K562 (cell line): ENCODE results near the gene ACKR1. TPM values are rescaled to one million over a fixed set of nuclear protein-coding genes. Genes with fewer than 3 reads are reported as not detected.

Experiments
- ATAC-seq: fragments of 200-7000 bp; cut with Tn5 transposase; 3 replicates; pipeline ENCODE4 v1.9.1; 2020; ENCODE audit warnings: moderate library complexity
- BruUV-seq: library from RNA; stranded (reverse); fragments of 400-500 nt; replicated peaks from 2 replicates; lab custom pipeline; 2021; lab: Mats Ljungman, UMichigan
- CTCF ChIA-PET: fragments of 300-600 bp; formaldehyde crosslinking; extraction: SDS; loops from one replicate; lab custom pipeline; 2021; ENCODE audit warnings: low intra/inter-chr PET ratio; lab: Yijun Ruan, JAX
- POLR2A ChIA-PET: fragments of 300-600, 350-650 bp; sonication (Branson Sonifier 250); formaldehyde crosslinking; extraction: SDS; loops from one replicate; lab custom pipeline; 2021; ENCODE audit warnings: antibody characterized with exemption, inconsistent platforms; lab: Yijun Ruan, JAX
- DNase-seq, 4 experiments: peaks; one replicate each; pipeline versions ENCODE4 v3.0.0 to v3.0.0-alpha.2; 2011 to 2018; ENCODE audit warnings: low spot score in 3 of 4, mixed read lengths in 3 of 4; ENCODE audit errors: extremely low read depth in 1 of 4
- FAIRE-seq: peaks from 2 replicates; lab custom pipeline; 2011; peaks lifted over from hg19 to GRCh38; lab: Jason Lieb, UNC
- H2AFZ ChIP-seq: 2 replicates; pipeline ENCODE4 v1.6.0; 2011; ENCODE audit warnings: low read depth, low read length, control low read depth, inconsistent platforms
- H3K27ac ChIP-seq: fragments of 200-600 bp; 3 replicates; pipeline ENCODE4 v1.8.0; 2011; ENCODE audit warnings: low read depth, mild to moderate bottlenecking, control low read depth, inconsistent platforms, low read length, moderate library complexity, mixed read lengths; ENCODE audit errors: extremely low read depth
- H3K27me3 ChIP-seq, 2 experiments: fragments of 300-600 bp in 1 of 2; 2 replicates in 1 of 2; 3 replicates in 1 of 2; pipeline versions ENCODE4 v1.6.0 to v1.8.0; 2011; ENCODE audit warnings: inconsistent platforms in 2 of 2, low read length in 2 of 2, mild to moderate bottlenecking in 1 of 2, mixed read lengths in 1 of 2, moderate library complexity in 1 of 2; ENCODE audit not compliant: control insufficient read depth in 2 of 2, insufficient read depth in 2 of 2
- H3K36me3 ChIP-seq: fragments of 300-600 bp; 3 replicates; pipeline ENCODE4 v1.8.0; 2011; ENCODE audit warnings: mild to moderate bottlenecking, low read length, inconsistent platforms; ENCODE audit not compliant: control insufficient read depth, insufficient read depth
- H3K4me1 ChIP-seq, 2 experiments: fragments of 200-600 bp in 1 of 2; replicated peaks in 1 of 2; 2 replicates in 1 of 2; 3 replicates in 1 of 2; pipeline versions ENCODE4 v1.5.1 to v1.8.0; 2011; ENCODE audit warnings: inconsistent platforms in 2 of 2, low read length in 2 of 2, mild to moderate bottlenecking in 1 of 2, mixed read lengths in 1 of 2, moderate library complexity in 1 of 2; ENCODE audit not compliant: control insufficient read depth in 2 of 2, insufficient read depth in 2 of 2
- H3K4me2 ChIP-seq: 2 replicates; pipeline ENCODE4 v1.6.1; 2011; ENCODE audit warnings: low read length, control low read depth, inconsistent platforms, mixed read lengths; ENCODE audit not compliant: insufficient read depth
- H3K4me3 ChIP-seq: fragments of 200-600 bp; sonication (generic), shearing (Covaris generic); 2 replicates; pipeline ENCODE4 v1.5.1; 2016; ENCODE audit warnings: control low read depth, inconsistent platforms
- H3K79me2 ChIP-seq: fragments of 200-600 bp; 3 replicates; pipeline ENCODE4 v1.8.0; 2011; ENCODE audit warnings: low read length, inconsistent platforms; ENCODE audit not compliant: control insufficient read depth, insufficient read depth
- H3K9ac ChIP-seq, 2 experiments: 2 replicates each; pipeline versions ENCODE4 v1.6.0 to v1.6.1; 2011; ENCODE audit warnings: low read depth in 2 of 2, low read length in 2 of 2, control low read depth in 1 of 2, inconsistent platforms in 1 of 2, mild to moderate bottlenecking in 1 of 2, mixed read lengths in 1 of 2; ENCODE audit not compliant: insufficient read depth in 1 of 2
- H3K9me1 ChIP-seq: one replicate; pipeline ENCODE4 v1.6.0; 2011; ENCODE audit warnings: inconsistent platforms, mild to moderate bottlenecking, low read length, moderate library complexity; ENCODE audit not compliant: control insufficient read depth, insufficient read depth
- H3K9me3 ChIP-seq: replicated peaks from 2 replicates; pipeline ENCODE4 v1.5.1; 2011; ENCODE audit warnings: low read depth, low read length, inconsistent platforms; ENCODE audit not compliant: control insufficient read depth, insufficient read depth
- H4K20me1 ChIP-seq: replicated peaks from 2 replicates; pipeline ENCODE4 v1.6.1; 2011; ENCODE audit warnings: low read length, inconsistent platforms, mixed read lengths; ENCODE audit not compliant: control insufficient read depth, insufficient read depth
- IRF2 ChIP-seq: sonication (generic); formaldehyde crosslinking; IDR thresholded peaks from 2 replicates; pipeline ENCODE4 v1.8.1; 2022; ENCODE audit warnings: mild to moderate bottlenecking, missing genetic modification reagents
- RBM39 ChIP-seq: fragments of 200-400 bp; formaldehyde crosslinking; optimal IDR thresholded peaks from 2 replicates; pipeline ENCODE3; 2018; ENCODE audit warnings: low read depth, low read length
- RFX7 ChIP-seq: fragments of 250-450 bp; sonication (Bioruptor Pico); IDR thresholded peaks from 2 replicates; pipeline ENCODE4 v1.5.1; 2021; ENCODE audit warnings: mild to moderate bottlenecking
- WGBS: fragments of 100-300 bp; shearing (Covaris generic); methylation state at CpG from one replicate; pipeline ENCODE4 v1.1.6; 2016; ENCODE audit warnings: low coverage, mixed read lengths; ENCODE audit not compliant: insufficient coverage; ENCODE audit errors: missing lambda C conversion rate; 5-methylcytosine and 5-hydroxymethylcytosine counted together
- in situ Hi-C: fragments of 300-500 bp; cut with MboI; formaldehyde crosslinking; loops from 4 replicates; pipeline ENCODE4 v1.15.0; 2018; ENCODE audit warnings: inconsistent platforms, mixed read lengths
- intact Hi-C: fragments of 100-400 bp; cut with micrococcal nuclease; formaldehyde crosslinking; loops from 2 replicates; pipeline ENCODE4 v1.14.2; 2022
- polyA plus RNA-seq, 8 experiments: library from polyadenylated mRNA; depleted of rRNA in 4 of 8; stranded (reverse) in 5 of 8; unstranded in 3 of 8; fragments of >200 nt; fragmentation: Nextera tagmentation in 2 of 8; fragmentation: Illumina TruSeq in 1 of 8; extraction: Ambion mirVana in 2 of 8; extraction: Trizol in 1 of 8; gene quantifications; 2 replicates each; pipeline versions ENCODE4 v1.2.1 to v1.2.3, GENCODE V29; 2011 to 2014; ENCODE audit warnings: inconsistent platforms in 1 of 8, missing spikeins in 1 of 8
- total RNA-seq, 7 experiments: library from RNA; depleted of rRNA in 6 of 7; stranded (reverse); fragments of >200 nt in 6 of 7; fragmentation: Illumina TruSeq in 2 of 7; extraction: Trizol in 2 of 7; gene quantifications; 2 replicates each; pipeline versions ENCODE4 v1.2.1 to v1.2.3, GENCODE V29; 2011 to 2021; ENCODE audit warnings: low replicate concordance in 1 of 7
- TF ChIP-seq, protein P1 (sequence below): sonication (generic); formaldehyde crosslinking; IDR thresholded peaks from 2 replicates; pipeline ENCODE4 v1.8.0; 2022; ENCODE audit warnings: mild to moderate bottlenecking, low read depth, missing genetic modification reagents
- TF ChIP-seq, protein P2 (sequence below): sonication (generic); formaldehyde crosslinking; IDR thresholded peaks from 2 replicates; pipeline ENCODE4 v1.9.0; 2022; ENCODE audit warnings: mild to moderate bottlenecking, missing genetic modification reagents
- TF ChIP-seq, protein P3 (sequence below): fragments of 450-650 bp; IDR thresholded peaks from 2 replicates; pipeline ENCODE4 v1.6.1; 2016; ENCODE audit warnings: borderline replicate concordance
- TF ChIP-seq, protein P4 (sequence below): IDR thresholded peaks from 2 replicates; pipeline ENCODE4 v1.6.1; 2016; ENCODE audit warnings: missing genetic modification characterization, missing compliant biosample characterization

The ACKR1 gene
- total and polyA plus RNA-seq, 9 of the 15 experiments (the other 6 are each of a cell fraction or from before 2014, with no cell fraction given), result 0.07 to 0.64 (median 0.18) TPM

DNA sequence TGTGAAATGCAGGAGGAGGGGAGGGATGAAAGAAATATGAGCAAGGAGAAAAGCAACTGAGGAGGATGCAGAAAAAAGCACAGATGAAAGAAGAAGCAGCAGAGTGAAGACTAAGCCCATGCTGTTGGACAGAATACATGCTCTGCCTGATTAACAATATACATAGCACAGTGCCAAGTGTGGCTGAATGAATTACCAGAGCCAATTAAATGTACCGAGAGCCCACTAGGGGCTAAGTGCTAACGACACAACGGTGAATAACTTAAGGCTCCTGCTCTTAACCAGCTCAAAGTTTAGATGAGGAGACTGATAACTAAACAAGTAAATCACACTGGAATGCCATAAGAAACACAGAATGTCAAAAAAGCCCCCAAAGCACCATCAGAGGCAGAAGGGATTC lies 17.6 kb upstream of the ACKR1 start:
- WGBS, result 3% methylated on average over 3 of the region's 3 CpGs
- no peaks in the 10 kb centered on the region for H3K9me3 ChIP-seq
- no peaks in the 10 kb centered on the region for H3K79me2 ChIP-seq
- H4K20me1 ChIP-seq, result no peaks in the 10 kb centered on the region
- in situ Hi-C loops (loop anchor here (25.0 kb wide), 1 partner anchor 800 kb away; no protein-coding TSS in a partner anchor), intact Hi-C loops (no loop called here)
- ChIA-PET POLR2A (no interaction called here), CTCF (no interaction called here)
- peaks cover 0 to 4% of the 10 kb centered on the region in 2 experiments; a peak in 1 of 5 replicates for H3K4me1 ChIP-seq
- no peak overlapping the region for H3K4me3 ChIP-seq
- no peak overlapping the region for H3K4me2 ChIP-seq
- ATAC-seq, result no peak
- no peaks in the 10 kb centered on the region for H3K9me1 ChIP-seq
- peaks cover 7 to 12% of the 10 kb centered on the region in 2 experiments; a peak in 3 of 5 replicates for H3K27me3 ChIP-seq
- H3K36me3 ChIP-seq, result no peaks in the 10 kb centered on the region
- no TSS peak for BruUV-seq
- no peak overlapping the region for H2AFZ ChIP-seq
- H3K27ac ChIP-seq, result no peak overlapping the region
- no peak overlapping the region for H3K9ac ChIP-seq
- TF ChIP-seq RBM39, result no peak
- TF ChIP-seq RFX7, result no peak
- TF ChIP-seq, all 486 proteins: peak for 0
- DNase-seq, result no peak
- FAIRE-seq, result no peak

DNA sequence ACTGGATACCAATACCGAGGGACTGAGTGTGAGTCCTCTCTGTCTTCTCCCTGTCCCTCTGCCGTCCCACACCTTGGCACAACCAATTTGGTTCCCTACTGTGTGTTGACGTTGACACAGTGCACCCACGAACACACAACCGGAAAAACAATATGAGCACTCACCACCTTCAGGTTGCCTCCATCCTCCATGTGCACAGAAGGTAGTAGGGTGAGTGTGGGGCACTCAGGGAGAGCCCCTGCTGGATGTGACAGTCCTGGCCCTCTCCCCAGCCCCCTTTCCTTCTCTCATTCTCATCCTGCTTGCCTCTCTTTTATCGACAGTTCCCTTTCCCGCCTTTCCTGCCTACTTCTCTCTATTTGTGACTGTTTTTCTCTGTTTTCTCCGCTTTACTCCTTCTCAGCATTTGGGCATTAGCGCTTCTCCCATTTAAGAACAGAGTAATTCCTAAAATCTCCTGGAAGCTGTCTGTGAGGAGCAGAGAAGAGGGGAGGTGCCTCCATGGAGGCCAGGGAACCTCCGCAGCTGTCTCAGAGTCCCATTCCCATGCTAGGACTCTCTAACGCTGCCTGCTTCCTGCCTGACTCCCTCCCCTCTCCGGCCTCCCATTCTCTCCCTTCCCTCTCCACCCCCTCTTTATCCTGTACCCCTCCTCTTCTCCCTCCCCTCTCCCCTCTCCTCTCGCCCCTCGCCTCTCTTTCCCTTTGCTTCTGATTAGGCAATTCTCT lies 16.9 kb upstream of the ACKR1 start:
- H3K79me2 ChIP-seq, result no peaks in the 10 kb centered on the region
- H3K36me3 ChIP-seq, result no peaks in the 10 kb centered on the region
- no peak overlapping the region for H2AFZ ChIP-seq
- ATAC-seq, result no peak; the same call in 2 of the 3 replicates
- no peaks in the 10 kb centered on the region for H3K9me3 ChIP-seq
- BruUV-seq, result no TSS peak
- in situ Hi-C loops (loop anchor here (25.0 kb wide), 1 partner anchor 799 kb away; no protein-coding TSS in a partner anchor), intact Hi-C loops (no loop called here)
- ChIA-PET POLR2A (no interaction called here), CTCF (no interaction called here)
- H3K27ac ChIP-seq, result no peak overlapping the region
- H3K4me1 ChIP-seq, result peaks cover 0 to 4% of the 10 kb centered on the region in 2 experiments; a peak in 1 of 5 replicates
- FAIRE-seq, result no peak
- H3K4me2 ChIP-seq, result no peak overlapping the region
- no peaks in the 10 kb centered on the region for H4K20me1 ChIP-seq
- peaks cover 7 to 12% of the 10 kb centered on the region in 2 experiments; a peak in 3 of 5 replicates for H3K27me3 ChIP-seq
- H3K4me3 ChIP-seq, result no peak overlapping the region
- no peak overlapping the region; a peak in 1 of 4 replicates for H3K9ac ChIP-seq
- no peaks in the 10 kb centered on the region for H3K9me1 ChIP-seq
- WGBS, result 0% methylated on average over 9 of the region's 14 CpGs
- no peak for DNase-seq
- TF ChIP-seq, protein P1, sequence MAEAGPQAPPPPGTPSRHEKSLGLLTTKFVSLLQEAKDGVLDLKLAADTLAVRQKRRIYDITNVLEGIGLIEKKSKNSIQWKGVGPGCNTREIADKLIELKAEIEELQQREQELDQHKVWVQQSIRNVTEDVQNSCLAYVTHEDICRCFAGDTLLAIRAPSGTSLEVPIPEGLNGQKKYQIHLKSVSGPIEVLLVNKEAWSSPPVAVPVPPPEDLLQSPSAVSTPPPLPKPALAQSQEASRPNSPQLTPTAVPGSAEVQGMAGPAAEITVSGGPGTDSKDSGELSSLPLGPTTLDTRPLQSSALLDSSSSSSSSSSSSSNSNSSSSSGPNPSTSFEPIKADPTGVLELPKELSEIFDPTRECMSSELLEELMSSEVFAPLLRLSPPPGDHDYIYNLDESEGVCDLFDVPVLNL (CRISPR knock-in tag), result no peak
- TF ChIP-seq, protein P2, sequence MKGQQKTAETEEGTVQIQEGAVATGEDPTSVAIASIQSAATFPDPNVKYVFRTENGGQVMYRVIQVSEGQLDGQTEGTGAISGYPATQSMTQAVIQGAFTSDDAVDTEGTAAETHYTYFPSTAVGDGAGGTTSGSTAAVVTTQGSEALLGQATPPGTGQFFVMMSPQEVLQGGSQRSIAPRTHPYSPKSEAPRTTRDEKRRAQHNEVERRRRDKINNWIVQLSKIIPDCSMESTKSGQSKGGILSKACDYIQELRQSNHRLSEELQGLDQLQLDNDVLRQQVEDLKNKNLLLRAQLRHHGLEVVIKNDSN (CRISPR knock-in tag), result no peak
- TF ChIP-seq, protein P3, sequence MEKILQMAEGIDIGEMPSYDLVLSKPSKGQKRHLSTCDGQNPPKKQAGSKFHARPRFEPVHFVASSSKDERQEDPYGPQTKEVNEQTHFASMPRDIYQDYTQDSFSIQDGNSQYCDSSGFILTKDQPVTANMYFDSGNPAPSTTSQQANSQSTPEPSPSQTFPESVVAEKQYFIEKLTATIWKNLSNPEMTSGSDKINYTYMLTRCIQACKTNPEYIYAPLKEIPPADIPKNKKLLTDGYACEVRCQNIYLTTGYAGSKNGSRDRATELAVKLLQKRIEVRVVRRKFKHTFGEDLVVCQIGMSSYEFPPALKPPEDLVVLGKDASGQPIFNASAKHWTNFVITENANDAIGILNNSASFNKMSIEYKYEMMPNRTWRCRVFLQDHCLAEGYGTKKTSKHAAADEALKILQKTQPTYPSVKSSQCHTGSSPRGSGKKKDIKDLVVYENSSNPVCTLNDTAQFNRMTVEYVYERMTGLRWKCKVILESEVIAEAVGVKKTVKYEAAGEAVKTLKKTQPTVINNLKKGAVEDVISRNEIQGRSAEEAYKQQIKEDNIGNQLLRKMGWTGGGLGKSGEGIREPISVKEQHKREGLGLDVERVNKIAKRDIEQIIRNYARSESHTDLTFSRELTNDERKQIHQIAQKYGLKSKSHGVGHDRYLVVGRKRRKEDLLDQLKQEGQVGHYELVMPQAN, result no peak
- no peak for TF ChIP-seq IRF2 (CRISPR knock-in tag)
- TF ChIP-seq, protein P4, sequence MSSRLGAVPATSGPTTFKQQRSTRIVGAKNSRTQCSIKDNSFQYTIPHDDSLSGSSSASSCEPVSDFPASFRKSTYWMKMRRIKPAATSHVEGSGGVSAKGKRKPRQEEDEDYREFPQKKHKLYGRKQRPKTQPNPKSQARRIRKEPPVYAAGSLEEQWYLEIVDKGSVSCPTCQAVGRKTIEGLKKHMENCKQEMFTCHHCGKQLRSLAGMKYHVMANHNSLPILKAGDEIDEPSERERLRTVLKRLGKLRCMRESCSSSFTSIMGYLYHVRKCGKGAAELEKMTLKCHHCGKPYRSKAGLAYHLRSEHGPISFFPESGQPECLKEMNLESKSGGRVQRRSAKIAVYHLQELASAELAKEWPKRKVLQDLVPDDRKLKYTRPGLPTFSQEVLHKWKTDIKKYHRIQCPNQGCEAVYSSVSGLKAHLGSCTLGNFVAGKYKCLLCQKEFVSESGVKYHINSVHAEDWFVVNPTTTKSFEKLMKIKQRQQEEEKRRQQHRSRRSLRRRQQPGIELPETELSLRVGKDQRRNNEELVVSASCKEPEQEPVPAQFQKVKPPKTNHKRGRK (tag), result no peak
